GM12891 (cell line): ENCODE data around the gene AGER.

Source experiments
- PAX5 ChIP-seq: IDR thresholded peaks from 2 replicates; pipeline ENCODE4 v1.6.1; 2011; ENCODE audit warnings: low read length, moderate library complexity, mild to moderate bottlenecking; ENCODE audit not compliant: insufficient read depth, severe bottlenecking
- POLR2A ChIP-seq: IDR thresholded peaks from 2 replicates; pipeline ENCODE4 v1.6.1; 2011; ENCODE audit warnings: low read depth, low read length, control low read depth
- POLR2AphosphoS5 ChIP-seq: IDR thresholded peaks from 2 replicates; pipeline ENCODE4 v1.6.1; 2011; ENCODE audit warnings: low read depth, low read length, control low read depth
- POU2F2 ChIP-seq: IDR thresholded peaks from 2 replicates; pipeline ENCODE4 v1.6.1; 2011; ENCODE audit warnings: low read depth, mild to moderate bottlenecking, control low read depth, low read length, moderate library complexity
- SPI1 ChIP-seq: IDR thresholded peaks from 2 replicates; pipeline ENCODE4 v1.6.1; 2011; ENCODE audit warnings: low read depth, low read length, control low read depth
- TAF1 ChIP-seq: IDR thresholded peaks from 2 replicates; pipeline ENCODE4 v1.6.1; 2011; ENCODE audit warnings: low read depth, low read length, control low read depth

- TF ChIP-seq POLR2A (no peak), POLR2AphosphoS5 (no peak), PAX5 (no peak), TAF1 (no peak), SPI1 (no peak), POU2F2 (no peak)
Measured at GRCh38 chr6:32181915-32182529, 2.0 kb downstream of the AGER start.
